GM18520 (cell line): ENCODE results near the gene CIBAR2.

Experiments
- ATAC-seq: cut with Tn5 transposase; IDR thresholded peaks from one replicate; pipeline ENCODE4 v1.9.1; 2021; ENCODE audit not compliant: unreplicated experiment

The CIBAR2 gene

GRCh38 chr16:85144026-85144915, 32.0 kb upstream of the CIBAR2 start:
- no peak for ATAC-seq

GRCh38 chr16:85142771-85143211, 30.5 kb upstream of the CIBAR2 start:
- ATAC-seq = no peak

GRCh38 chr16:85142129-85142513, 29.8 kb upstream of the CIBAR2 start:
- ATAC-seq = no peak

GRCh38 chr16:85141491-85142128, 29.3 kb upstream of the CIBAR2 start:
- ATAC-seq = no peak

- ATAC-seq = no peak
Observed at GRCh38 chr16:85140455-85141012, 28.3 kb upstream of the CIBAR2 start.

GRCh38 chr16:85139881-85140339, 27.6 kb upstream of the CIBAR2 start:
- no peak for ATAC-seq

- ATAC-seq = no peak
Observed at GRCh38 chr16:85138825-85139627, 26.8 kb upstream of the CIBAR2 start.

GRCh38 chr16:85138073-85138824, 26.0 kb upstream of the CIBAR2 start:
- no peak for ATAC-seq

GRCh38 chr16:85137323-85138072, 25.2 kb upstream of the CIBAR2 start:
- ATAC-seq = no peak

- no peak for ATAC-seq
Observed at GRCh38 chr16:85136702-85137322, 24.5 kb upstream of the CIBAR2 start.

- no peak for ATAC-seq
Observed at GRCh38 chr16:85136213-85136701, 24.0 kb upstream of the CIBAR2 start.

GRCh38 chr16:85134789-85135142, 22.5 kb upstream of the CIBAR2 start:
- no peak for ATAC-seq

GRCh38 chr16:85134076-85134788, 22.0 kb upstream of the CIBAR2 start:
- ATAC-seq = no peak

GRCh38 chr16:85133290-85133599, 21.0 kb upstream of the CIBAR2 start:
- no peak for ATAC-seq

GRCh38 chr16:85132456-85133289, 20.4 kb upstream of the CIBAR2 start:
- no peak for ATAC-seq

- ATAC-seq = no peak
Observed at GRCh38 chr16:85130705-85131028, 18.4 kb upstream of the CIBAR2 start.

GRCh38 chr16:85129876-85130704, 17.8 kb upstream of the CIBAR2 start:
- ATAC-seq = no peak
